ENCODE results near the gene EXOG.

DNA sequence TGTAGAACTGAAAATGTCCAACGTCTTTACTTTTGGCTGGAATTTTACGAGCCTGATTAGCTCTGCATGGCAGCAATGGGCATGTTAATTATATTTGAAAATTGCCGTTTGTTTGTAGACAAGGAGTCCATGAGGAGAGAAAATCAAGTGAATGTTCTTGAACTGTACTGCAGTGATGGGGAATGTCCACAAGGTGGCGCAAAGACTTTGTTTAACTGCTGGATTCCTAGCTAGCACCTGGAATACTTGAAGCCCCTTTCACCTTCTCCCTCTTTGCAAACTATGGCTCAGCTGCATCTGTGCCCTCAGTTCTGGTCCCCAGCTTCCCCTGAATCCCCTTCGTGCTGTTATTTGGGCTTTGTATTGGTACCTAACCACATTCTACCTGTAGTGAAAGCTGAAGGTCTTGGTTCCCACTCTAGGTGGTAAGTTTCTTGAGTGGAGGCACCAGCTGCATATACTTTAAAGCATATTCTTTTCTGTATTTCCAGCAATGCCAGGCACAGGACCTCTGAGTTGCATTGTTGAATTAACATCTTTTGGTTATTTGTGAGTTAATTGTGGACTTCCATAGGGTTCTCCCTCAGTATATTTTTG lies 25.3 kb downstream of the EXOG start:
- TF ChIP-seq, protein P1, sequence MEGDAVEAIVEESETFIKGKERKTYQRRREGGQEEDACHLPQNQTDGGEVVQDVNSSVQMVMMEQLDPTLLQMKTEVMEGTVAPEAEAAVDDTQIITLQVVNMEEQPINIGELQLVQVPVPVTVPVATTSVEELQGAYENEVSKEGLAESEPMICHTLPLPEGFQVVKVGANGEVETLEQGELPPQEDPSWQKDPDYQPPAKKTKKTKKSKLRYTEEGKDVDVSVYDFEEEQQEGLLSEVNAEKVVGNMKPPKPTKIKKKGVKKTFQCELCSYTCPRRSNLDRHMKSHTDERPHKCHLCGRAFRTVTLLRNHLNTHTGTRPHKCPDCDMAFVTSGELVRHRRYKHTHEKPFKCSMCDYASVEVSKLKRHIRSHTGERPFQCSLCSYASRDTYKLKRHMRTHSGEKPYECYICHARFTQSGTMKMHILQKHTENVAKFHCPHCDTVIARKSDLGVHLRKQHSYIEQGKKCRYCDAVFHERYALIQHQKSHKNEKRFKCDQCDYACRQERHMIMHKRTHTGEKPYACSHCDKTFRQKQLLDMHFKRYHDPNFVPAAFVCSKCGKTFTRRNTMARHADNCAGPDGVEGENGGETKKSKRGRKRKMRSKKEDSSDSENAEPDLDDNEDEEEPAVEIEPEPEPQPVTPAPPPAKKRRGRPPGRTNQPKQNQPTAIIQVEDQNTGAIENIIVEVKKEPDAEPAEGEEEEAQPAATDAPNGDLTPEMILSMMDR (IDR thresholded peaks at IDR 0.05; ENCODE audit: low read depth, low read length, poor library complexity, severe bottlenecking) = peak; percentile 97
- no peak for TF ChIP-seq EZH2phosphoT487 (IDR thresholded peaks at IDR 0.05; ENCODE audit: borderline replicate concordance, low read length)

Measured in DOHH2 (cell line).